Suprapubic skin (tissue), 3 donors: ENCODE data around the gene THEM4.

ENCODE experiments used
- EP300 ChIP-seq: sonication (generic); formaldehyde crosslinking; IDR thresholded peaks from one replicate; pipeline ENCODE4 v1.6.1; 2017; ENCODE audit warnings: antibody characterized with exemption
- POLR2A ChIP-seq, 2 donors: fragments of 450-650 bp; IDR thresholded peaks; one replicate each; pipeline ENCODE4 v1.6.1; 2017; ENCODE audit warnings: antibody characterized with exemption in 2 of 2, mild to moderate bottlenecking in 2 of 2, moderate library complexity in 2 of 2
- TF ChIP-seq, protein P1 (sequence below), 2 donors: fragments of 200-600 bp in 1 of 2; fragments of 450-650 bp in 1 of 2; sonication (generic) in 1 of 2; IDR thresholded peaks; one replicate each; pipeline ENCODE4 v1.5.1; 2016 to 2019; ENCODE audit warnings: antibody characterized with exemption in 2 of 2, mild to moderate bottlenecking in 1 of 2, moderate library complexity in 1 of 2

DNA sequence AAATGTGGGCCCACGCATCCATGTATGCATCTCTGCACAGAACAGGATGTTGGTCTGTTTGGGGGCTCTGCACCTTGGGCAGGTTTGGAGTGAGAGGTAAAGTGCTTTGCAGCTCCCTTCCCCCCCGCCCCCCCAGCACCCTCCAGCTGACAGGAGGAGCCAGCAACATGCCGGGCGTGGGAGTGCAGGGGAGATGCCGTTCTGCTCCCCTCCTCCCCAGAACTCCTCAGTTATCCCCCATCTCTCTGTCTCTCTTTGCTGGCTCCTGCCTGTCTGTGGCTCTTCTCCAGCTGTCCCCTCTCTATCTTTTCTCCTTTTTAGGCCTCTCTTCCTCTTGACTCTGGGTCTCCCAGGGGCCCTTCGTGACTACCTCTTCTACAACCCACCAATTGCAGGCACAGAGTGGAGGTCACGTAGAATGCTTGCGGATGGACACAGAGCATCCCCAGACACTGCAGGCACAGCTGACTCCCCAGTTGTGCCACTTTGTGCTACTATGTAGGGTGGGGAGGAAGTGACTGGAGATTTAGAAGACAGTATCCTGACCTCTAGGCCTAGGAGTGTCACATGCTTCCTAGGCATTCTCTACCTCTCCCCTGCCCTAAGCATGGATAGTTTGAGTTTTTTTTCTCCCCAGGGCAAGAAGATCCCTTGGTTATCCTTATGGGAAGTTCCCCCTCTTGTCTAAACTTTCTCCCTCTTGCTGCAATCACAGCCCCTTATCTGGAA is 76.0 kb downstream of the THEM4 start:
- TF ChIP-seq, protein P1, sequence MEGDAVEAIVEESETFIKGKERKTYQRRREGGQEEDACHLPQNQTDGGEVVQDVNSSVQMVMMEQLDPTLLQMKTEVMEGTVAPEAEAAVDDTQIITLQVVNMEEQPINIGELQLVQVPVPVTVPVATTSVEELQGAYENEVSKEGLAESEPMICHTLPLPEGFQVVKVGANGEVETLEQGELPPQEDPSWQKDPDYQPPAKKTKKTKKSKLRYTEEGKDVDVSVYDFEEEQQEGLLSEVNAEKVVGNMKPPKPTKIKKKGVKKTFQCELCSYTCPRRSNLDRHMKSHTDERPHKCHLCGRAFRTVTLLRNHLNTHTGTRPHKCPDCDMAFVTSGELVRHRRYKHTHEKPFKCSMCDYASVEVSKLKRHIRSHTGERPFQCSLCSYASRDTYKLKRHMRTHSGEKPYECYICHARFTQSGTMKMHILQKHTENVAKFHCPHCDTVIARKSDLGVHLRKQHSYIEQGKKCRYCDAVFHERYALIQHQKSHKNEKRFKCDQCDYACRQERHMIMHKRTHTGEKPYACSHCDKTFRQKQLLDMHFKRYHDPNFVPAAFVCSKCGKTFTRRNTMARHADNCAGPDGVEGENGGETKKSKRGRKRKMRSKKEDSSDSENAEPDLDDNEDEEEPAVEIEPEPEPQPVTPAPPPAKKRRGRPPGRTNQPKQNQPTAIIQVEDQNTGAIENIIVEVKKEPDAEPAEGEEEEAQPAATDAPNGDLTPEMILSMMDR (IDR thresholded peaks at IDR 0.05) = no peak
- TF ChIP-seq POLR2A (IDR thresholded peaks at IDR 0.05) (no peak), EP300 (no peak)
